NT2/D1 (cell line): ENCODE data around the gene AQP4.

Experiments used
- YY1 ChIP-seq: IDR thresholded peaks from 2 replicates; pipeline ENCODE4 v1.6.1; 2011; ENCODE audit not compliant: insufficient read length, insufficient read depth
- ZNF274 ChIP-seq: IDR thresholded peaks from 2 replicates; pipeline ENCODE4 v1.6.1; 2011; ENCODE audit warnings: mild to moderate bottlenecking, low read depth, low read length

- TF ChIP-seq ZNF274: no peak
- TF ChIP-seq YY1: no peak
These were observed 53.0 kb downstream of the AQP4 start for GRCh38 chr18:26812462-26812861.
